BLaER1 treated with 17β-estradiol and CSF1 and Interleukin-3, amounts not matched to agents 10 nM and 100 nM (cell line): ENCODE data around the gene RAVER1.
A peak's percentile ranks its signal among the peaks of the same experiment; 100 is the strongest.

Experiments
- H3K27ac ChIP-seq, 11 experiments: shearing (Covaris generic); formaldehyde crosslinking; 2 replicates each; pipeline ENCODE4 v1.8.1; 2022
- H3K27me3 ChIP-seq, 11 experiments: shearing (Covaris generic); formaldehyde crosslinking; 2 replicates each; pipeline ENCODE4 v1.8.1; 2022
- H3K36me3 ChIP-seq, 11 experiments: shearing (Covaris generic); formaldehyde crosslinking; 2 replicates each; pipeline ENCODE4 v1.8.1; 2022
- H3K4me1 ChIP-seq, 10 experiments: shearing (Covaris generic); formaldehyde crosslinking; 2 replicates each; pipeline ENCODE4 v1.8.1; 2022
- H3K4me2 ChIP-seq, 11 experiments: shearing (Covaris generic); formaldehyde crosslinking; 2 replicates each; pipeline ENCODE4 v1.8.1; 2022
- H3K4me3 ChIP-seq, 10 experiments: shearing (Covaris generic); formaldehyde crosslinking; 2 replicates each; pipeline ENCODE4 v1.8.1; 2022
- H3K9ac ChIP-seq, 11 experiments: shearing (Covaris generic); formaldehyde crosslinking; 2 replicates each; pipeline ENCODE4 v1.8.1; 2022
- H3K9me3 ChIP-seq, 11 experiments: shearing (Covaris generic); formaldehyde crosslinking; replicated peaks in 1 of 11; 2 replicates each; pipeline ENCODE4 v1.8.1; 2022
- H4K20me1 ChIP-seq, 11 experiments: shearing (Covaris generic); formaldehyde crosslinking; 2 replicates each; pipeline ENCODE4 v1.8.1; 2022
- Cebpa-rat ChIP-seq, 11 experiments: shearing (Covaris generic); IDR thresholded peaks; 2 replicates each; pipeline ENCODE4 v1.8.1; 2022

Gene RAVER1

DNA sequence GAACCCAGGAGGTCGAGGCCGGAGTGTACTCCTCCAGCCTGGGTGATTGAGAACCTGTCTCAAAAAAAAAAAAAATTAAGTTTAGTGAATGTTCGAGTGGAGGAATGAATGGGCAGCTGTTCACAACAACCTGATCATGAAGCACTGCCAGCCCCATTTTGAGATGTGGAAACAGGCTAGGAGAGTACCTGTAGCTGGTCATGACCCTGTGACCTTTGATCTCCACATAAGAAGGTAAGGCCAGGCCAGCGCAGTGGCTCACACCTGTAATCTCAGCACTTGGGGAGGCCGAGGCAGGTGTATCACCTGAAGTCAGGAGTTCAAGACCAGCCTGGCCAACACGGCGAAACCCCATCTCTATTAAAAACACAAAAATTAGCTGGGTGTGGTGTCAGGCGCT lies 7.6 kb downstream of the RAVER1 start:
- Histone ChIP-seq H3K27me3 (no peaks in the 10 kb centered on the region), H3K4me2 (peak overlapping the region; percentile 58 to 95 (median 87); a peak in 21 of 22 replicates), H3K9ac (peak overlapping the region in 9 of 11 experiments; percentile 15 to 52 (median 37); a peak in 10 of 22 replicates), H3K27ac (peak overlapping the region in 10 of 11 experiments; percentile 5 to 62 (median 34); a peak in 13 of 22 replicates), H3K4me3 (peak overlapping the region in 2 of 10 experiments; percentile 2 to 10; a peak in 3 of 20 replicates), H4K20me1 (peaks cover 6 to 100% (median 99%) of the 10 kb centered on the region in 11 experiments), H3K9me3 (no peaks in the 10 kb centered on the region), H3K4me1 (peaks cover 36 to 84% (median 72%) of the 10 kb centered on the region in 10 experiments), H3K36me3 (peaks cover 82 to 100% (median 92%) of the 10 kb centered on the region in 11 experiments)
- TF ChIP-seq Cebpa-rat (IDR thresholded peaks at IDR 0.05) = no peak

DNA sequence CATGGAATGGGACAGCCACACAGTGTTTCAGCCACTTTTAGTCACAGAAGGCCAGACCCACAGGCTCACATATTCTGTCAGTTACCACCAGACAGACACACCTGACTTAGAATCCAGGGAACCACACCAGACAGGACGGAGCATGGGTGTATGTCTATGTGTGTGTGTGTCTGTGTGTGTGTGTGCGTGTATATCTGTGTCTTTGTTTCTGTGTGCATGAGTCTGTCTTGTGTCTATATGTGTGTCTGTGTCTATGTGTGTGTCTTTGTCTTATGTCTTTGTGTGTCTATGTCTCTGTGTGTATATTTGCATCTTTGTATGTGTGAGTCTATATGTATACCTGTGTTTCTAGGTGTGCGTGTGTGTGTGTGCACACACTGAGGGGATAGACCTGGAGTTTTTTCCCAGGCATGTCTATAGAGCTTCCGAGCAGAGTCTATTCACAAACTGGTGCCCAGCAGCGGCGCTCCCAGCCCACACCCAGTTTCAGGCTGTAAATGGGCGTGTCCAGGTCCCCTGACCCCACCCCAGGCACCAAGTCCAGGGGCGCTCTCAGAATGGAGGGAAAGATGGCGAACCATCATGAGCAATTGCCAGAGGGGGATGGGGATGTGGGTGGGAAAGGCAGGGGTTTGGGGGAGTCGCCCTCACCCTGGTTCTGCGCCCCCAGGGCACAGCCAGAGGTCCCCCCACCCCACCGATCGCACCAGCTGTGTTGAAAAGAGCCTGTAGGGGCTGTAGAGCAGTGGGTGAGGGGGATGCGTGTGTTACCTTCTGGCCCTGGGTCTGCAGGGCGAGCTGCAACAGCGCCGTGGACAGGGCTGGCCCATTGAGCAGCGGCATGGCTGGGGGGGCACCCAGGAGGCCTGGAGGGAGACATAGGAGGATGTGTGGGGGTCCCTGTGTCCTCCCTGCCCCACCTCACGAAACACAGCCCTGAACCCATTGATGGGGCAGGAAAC lies 11.2 kb downstream of the RAVER1 start:
- Histone ChIP-seq H3K4me1 (peaks cover 32 to 62% (median 56%) of the 10 kb centered on the region in 10 experiments), H4K20me1 (peaks cover 0 to 96% (median 73%) of the 10 kb centered on the region in 11 experiments; a peak in 21 of 22 replicates), H3K27me3 (no peaks in the 10 kb centered on the region), H3K9me3 (no peaks in the 10 kb centered on the region), H3K9ac (peak overlapping the region in 8 of 11 experiments; percentile 41 to 71 (median 53); a peak in 11 of 22 replicates), H3K27ac (peak overlapping the region in 9 of 11 experiments; percentile 17 to 77 (median 64); a peak in 14 of 22 replicates), H3K4me2 (peak overlapping the region in 10 of 11 experiments; percentile 74 to 95 (median 87); a peak in 17 of 22 replicates), H3K36me3 (peaks cover 77 to 100% (median 92%) of the 10 kb centered on the region in 11 experiments), H3K4me3 (peak overlapping the region in 2 of 10 experiments; percentile 8 to 22; a peak in 1 of 20 replicates)
- no peak for TF ChIP-seq Cebpa-rat (IDR thresholded peaks at IDR 0.05)

DNA sequence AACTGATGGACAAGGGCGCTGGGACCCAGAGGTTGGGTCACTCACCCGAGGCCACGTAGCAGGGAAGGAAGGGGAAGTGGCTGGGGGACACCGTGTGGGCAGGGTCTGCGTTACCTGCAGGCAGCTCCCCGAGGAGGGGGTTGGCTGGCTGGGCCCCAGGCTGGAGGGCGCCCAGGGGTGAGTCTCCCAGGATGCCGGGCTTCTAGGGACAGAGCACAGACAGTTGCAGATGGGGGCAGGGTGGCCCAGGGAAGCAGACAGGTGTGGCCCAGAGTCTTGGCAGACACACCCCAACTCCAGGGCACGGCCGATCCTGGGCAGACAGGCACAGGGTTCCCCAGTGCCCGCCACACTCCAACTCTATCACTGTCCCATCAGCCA lies 11.9 kb downstream of the RAVER1 start:
- no peak overlapping the region for H3K4me3 ChIP-seq
- peaks cover 24 to 57% (median 49%) of the 10 kb centered on the region in 10 experiments for H3K4me1 ChIP-seq
- peak overlapping the region in 3 of 11 experiments; percentile 7 to 55 (median 25); a peak in 3 of 22 replicates for H3K27ac ChIP-seq
- H4K20me1 ChIP-seq = peaks cover 0 to 96% (median 70%) of the 10 kb centered on the region in 11 experiments; a peak in 21 of 22 replicates
- peak overlapping the region in 2 of 11 experiments; percentile 87 to 91; a peak in 1 of 22 replicates for H3K4me2 ChIP-seq
- H3K27me3 ChIP-seq = no peaks in the 10 kb centered on the region
- H3K9ac ChIP-seq = peak overlapping the region in 3 of 11 experiments; percentile 13 to 71 (median 44); a peak in 6 of 22 replicates
- no peak for TF ChIP-seq Cebpa-rat (IDR thresholded peaks at IDR 0.05)
- H3K9me3 ChIP-seq = no peaks in the 10 kb centered on the region
- peaks cover 78 to 100% (median 95%) of the 10 kb centered on the region in 11 experiments for H3K36me3 ChIP-seq

DNA sequence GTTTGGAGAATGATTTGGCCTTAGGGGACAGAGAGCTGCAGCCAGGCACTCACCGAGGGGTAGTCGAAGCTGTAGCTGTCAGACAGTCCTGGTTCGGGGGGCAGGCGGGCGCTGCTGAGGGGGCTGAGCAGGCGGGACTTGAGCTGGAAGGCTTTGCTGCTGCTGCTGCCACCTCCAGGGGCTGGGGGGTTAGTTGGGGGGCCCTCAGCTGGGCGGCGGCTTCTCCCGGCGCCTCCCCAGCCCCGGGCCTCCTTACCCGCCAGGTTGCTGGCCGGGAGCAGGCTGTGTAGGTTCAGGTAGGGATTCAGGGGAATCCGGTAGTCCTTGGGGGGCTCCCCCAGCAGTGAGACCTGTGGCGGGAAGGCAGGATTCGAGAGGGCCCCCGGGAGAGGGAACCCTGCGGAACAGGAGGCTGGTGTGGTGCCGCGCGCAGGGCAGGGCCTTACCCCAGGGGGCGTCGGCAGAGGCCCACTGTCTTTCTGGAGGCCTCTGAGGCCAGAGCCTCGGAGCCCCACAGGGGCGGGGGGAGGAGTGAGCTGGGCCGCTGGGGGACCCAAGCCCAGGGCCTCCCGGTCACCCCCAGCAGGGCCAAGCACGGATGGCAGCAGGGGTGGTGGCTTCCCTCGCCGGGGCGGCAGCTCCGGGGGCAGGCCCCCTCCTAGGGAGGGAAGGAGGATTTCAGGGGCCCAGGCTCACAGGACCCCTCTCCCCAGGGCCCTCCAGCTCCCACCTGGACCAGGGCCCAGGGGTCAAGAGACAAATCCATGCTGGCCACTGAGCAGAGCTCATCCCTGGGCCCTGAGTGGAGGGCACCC lies 12.5 kb downstream of the RAVER1 start:
- TF ChIP-seq Cebpa-rat (IDR thresholded peaks at IDR 0.05) = no peak
- peak overlapping the region in 3 of 11 experiments; percentile 25 to 55 (median 26); a peak in 5 of 22 replicates for H3K27ac ChIP-seq
- no peaks in the 10 kb centered on the region for H3K9me3 ChIP-seq
- peaks cover 24 to 56% (median 47%) of the 10 kb centered on the region in 10 experiments for H3K4me1 ChIP-seq
- H3K36me3 ChIP-seq = peaks cover 75 to 100% (median 93%) of the 10 kb centered on the region in 11 experiments
- H3K27me3 ChIP-seq = no peaks in the 10 kb centered on the region
- H3K9ac ChIP-seq = peak overlapping the region in 5 of 11 experiments; percentile 13 to 71 (median 18); a peak in 6 of 22 replicates
- peaks cover 0 to 95% (median 65%) of the 10 kb centered on the region in 11 experiments; a peak in 21 of 22 replicates for H4K20me1 ChIP-seq
- no peak overlapping the region for H3K4me3 ChIP-seq
- H3K4me2 ChIP-seq = no peak overlapping the region

DNA sequence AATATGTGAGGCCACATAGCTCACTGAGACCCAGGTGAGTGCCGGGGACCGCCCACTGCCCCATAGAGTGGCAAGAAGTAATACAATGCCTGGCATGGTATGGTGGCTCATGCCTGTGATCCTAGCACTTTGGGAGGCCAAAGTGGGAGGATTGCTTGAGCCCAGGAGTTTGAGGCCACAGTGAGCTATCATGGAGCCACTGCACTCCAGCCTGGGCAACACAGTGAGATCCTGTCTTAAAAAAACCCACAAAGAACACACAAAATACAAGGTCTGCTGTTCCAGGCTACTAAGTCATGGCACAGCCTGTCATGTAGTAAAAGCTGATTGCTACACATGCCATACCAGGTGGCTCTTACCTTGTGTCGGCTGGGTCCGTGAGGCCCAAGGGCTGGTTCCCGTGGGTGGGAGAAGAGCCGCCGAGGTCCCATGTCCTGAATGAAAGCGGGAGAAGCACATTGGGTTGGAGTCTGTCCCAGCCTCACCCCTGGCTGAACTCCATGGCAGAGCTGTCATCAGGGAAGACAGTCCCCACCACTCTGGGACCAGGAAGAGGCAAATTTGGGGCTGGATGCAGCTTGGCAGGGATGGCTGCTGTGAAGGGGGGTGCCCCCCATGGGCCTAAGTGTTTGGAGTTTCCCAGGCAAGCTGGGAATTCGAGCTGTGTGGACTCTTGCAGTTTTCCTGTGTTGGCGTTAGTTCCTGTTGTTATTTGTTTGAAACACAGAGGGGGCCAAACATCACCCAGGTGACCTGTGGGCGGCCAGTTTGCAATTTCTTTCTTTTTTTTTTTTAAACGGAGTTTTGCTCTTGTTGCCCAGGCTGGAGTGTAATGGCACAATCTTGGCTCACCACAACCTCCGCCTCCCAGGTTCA lies 14.3 kb downstream of the RAVER1 start:
- Histone ChIP-seq H3K27ac (no peak overlapping the region), H3K9ac (no peak overlapping the region), H3K4me3 (no peak overlapping the region), H3K9me3 (no peaks in the 10 kb centered on the region), H3K36me3 (peaks cover 57 to 82% (median 75%) of the 10 kb centered on the region in 11 experiments), H3K4me2 (no peak overlapping the region), H3K4me1 (peaks cover 31 to 52% (median 42%) of the 10 kb centered on the region in 10 experiments), H3K27me3 (no peaks in the 10 kb centered on the region), H4K20me1 (peaks cover 0 to 77% (median 47%) of the 10 kb centered on the region in 11 experiments; a peak in 20 of 22 replicates)
- TF ChIP-seq Cebpa-rat (IDR thresholded peaks at IDR 0.05) = no peak

DNA sequence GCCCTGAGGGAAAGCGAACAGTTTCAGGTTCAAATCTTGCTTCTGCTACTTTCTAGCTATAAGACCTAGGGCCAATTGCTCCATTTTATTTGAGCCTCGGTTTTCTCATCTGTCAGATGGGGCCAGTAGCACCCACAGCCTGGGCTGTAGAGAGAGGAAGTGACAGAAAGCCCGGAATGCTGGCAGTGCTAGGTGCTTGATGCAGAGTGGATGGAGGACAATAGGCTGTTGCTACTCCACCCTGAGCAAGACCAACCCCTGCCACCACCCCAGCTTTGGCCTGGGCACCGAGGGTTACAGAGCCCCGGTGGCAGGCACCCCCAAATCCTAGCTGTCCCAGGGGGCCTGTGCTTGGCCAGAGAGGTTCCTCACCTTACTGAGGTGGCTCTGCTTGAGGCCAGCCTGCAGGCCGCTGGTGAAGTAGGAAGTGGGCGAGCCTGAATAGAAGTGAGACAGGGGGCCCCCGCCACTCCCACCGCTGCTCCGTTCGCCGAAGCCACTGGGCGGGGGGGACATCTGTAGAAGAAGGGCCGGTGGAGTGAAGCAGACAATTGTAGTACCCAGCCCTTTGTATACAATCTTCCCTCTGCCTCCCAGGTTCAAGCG lies 15.4 kb downstream of the RAVER1 start:
- H3K9me3 ChIP-seq = no peaks in the 10 kb centered on the region
- H3K27ac ChIP-seq = no peak overlapping the region
- H4K20me1 ChIP-seq = peaks cover 0 to 66% (median 36%) of the 10 kb centered on the region in 11 experiments; a peak in 18 of 22 replicates
- H3K27me3 ChIP-seq = no peaks in the 10 kb centered on the region
- TF ChIP-seq Cebpa-rat (IDR thresholded peaks at IDR 0.05) = no peak
- H3K4me2 ChIP-seq = no peak overlapping the region
- H3K9ac ChIP-seq = no peak overlapping the region
- H3K4me1 ChIP-seq = peaks cover 20 to 41% (median 31%) of the 10 kb centered on the region in 10 experiments
- H3K36me3 ChIP-seq = peaks cover 57 to 74% (median 67%) of the 10 kb centered on the region in 11 experiments
- no peak overlapping the region for H3K4me3 ChIP-seq

DNA sequence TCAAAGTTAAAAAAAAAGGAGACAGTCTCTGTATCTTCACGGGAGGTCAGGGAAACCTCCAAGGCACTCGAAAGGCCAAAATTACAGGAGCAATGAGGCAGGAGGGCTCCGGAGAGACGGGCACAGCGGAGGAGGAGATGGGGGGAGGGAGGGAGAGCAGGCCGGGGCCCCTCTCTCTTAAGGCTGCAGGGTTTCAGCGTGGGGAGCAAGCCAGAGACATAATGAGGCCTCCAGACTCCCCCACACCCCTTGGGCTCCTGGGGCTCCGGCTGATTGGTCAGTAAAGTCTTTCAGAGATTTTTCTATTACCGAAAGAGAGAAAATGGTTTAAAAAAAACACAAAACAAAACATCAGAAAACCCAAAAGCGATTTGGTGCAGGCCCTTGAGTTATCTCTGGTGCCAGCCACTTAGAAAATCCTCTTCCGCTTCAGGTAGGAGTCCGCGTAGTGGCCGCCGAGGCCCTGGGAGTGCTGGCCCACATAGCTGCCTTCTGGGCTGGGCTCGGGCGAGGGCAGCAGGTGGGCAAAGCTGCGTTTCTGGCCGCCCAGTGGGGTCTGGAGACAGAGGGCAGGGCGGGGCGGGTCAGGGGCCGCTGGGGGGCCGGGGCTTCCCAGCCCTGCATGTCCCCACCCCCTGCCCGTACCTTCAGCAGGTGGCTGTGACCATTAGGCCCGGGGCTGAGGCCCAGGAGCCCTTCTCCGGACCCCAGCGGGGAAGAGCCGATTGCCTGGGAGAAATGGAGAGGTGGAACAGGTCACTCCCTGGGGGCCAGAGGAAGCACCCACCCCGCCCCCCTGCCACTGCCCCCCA lies 16.1 kb downstream of the RAVER1 start:
- Histone ChIP-seq H4K20me1 (peaks cover 0 to 59% (median 29%) of the 10 kb centered on the region in 11 experiments; a peak in 17 of 22 replicates), H3K9me3 (no peaks in the 10 kb centered on the region), H3K4me3 (no peak overlapping the region), H3K4me2 (no peak overlapping the region), H3K27ac (no peak overlapping the region), H3K4me1 (peaks cover 17 to 34% (median 24%) of the 10 kb centered on the region in 10 experiments), H3K27me3 (no peaks in the 10 kb centered on the region), H3K9ac (no peak overlapping the region; a peak in 1 of 22 replicates), H3K36me3 (peaks cover 54 to 70% (median 60%) of the 10 kb centered on the region in 11 experiments)
- TF ChIP-seq Cebpa-rat (IDR thresholded peaks at IDR 0.05) = no peak
